ENCODE data around the gene TRIP12. TPM values are rescaled to one million over a fixed set of nuclear protein-coding genes. Genes with fewer than 3 reads are reported as not detected.

TRIP12 gene
- total and polyA plus RNA-seq, 2 donors (not counting 3 experiments of a cell fraction or from before 2014, with no cell fraction given): 53.8 to 278 TPM

GRCh38 chr2:229943171-229943570 lies 21.4 kb upstream of the TRIP12 start:
- FAIRE-seq: no peak
- H3K4me3 ChIP-seq (replicated peaks in 1 of 3; ENCODE audit: insufficient read depth in 1 of 3, low read depth in 1 of 3, low read length in 3 of 3): no peak overlapping the region
- no peaks in the 10 kb centered on the region for H3K36me3 ChIP-seq (ENCODE audit: control insufficient read depth in 2 of 2, extremely low read depth in 1 of 2, insufficient read depth in 2 of 2, low read length in 2 of 2)
- no peak overlapping the region for H2AFZ ChIP-seq (ENCODE audit: low read depth, low read length)
- no TSS peak for BruUV-seq (replicated peaks)
- peaks cover 3% of the 10 kb centered on the region for H3K4me1 ChIP-seq (ENCODE audit: control insufficient read depth, extremely low read depth, insufficient read depth, low read length)
- intact Hi-C loops (cut with micrococcal nuclease): no loop called here
- H3K9ac ChIP-seq (replicated peaks; ENCODE audit: extremely low read depth, insufficient read depth, low read length): no peak overlapping the region
- DNase-seq (ENCODE audit: low read depth, low spot score): no peak
- POLR2A ChIA-PET: no interaction called here
- no peaks in the 10 kb centered on the region for H4K20me1 ChIP-seq (replicated peaks; ENCODE audit: control insufficient read depth, extremely low read depth, insufficient read depth, low read length)
- no peaks in the 10 kb centered on the region for H3K9me3 ChIP-seq (replicated peaks; ENCODE audit: control insufficient read depth, insufficient read depth, low read length)
- TF ChIP-seq MAX (IDR thresholded peaks at IDR 0.05; ENCODE audit: insufficient read depth, insufficient read length) (no peak), POLR2AphosphoS5 (IDR thresholded peaks at IDR 0.05; ENCODE audit: insufficient read depth, low read depth, low read length) (no peak), POLR2A (IDR thresholded peaks at IDR 0.05; ENCODE audit: low read depth, low read length) (no peak)
- CTCF ChIA-PET: no interaction called here
- no peaks in the 10 kb centered on the region for H3K79me2 ChIP-seq (ENCODE audit: control insufficient read depth, insufficient read depth, low read length)
- no peak overlapping the region for H3K27ac ChIP-seq (ENCODE audit: insufficient read depth, low read depth, low read length)
- dilution Hi-C loops (cut with MboI; ENCODE audit: extremely low pct_ligation_motif_present, low sequenced_read_pairs): no loop called here
- no peak overlapping the region for H3K4me2 ChIP-seq (ENCODE audit: insufficient read depth, low read length)
- no peaks in the 10 kb centered on the region for H3K27me3 ChIP-seq (ENCODE audit: control insufficient read depth in 2 of 2, insufficient read depth in 2 of 2, low read length in 2 of 2)
- no peaks in the 10 kb centered on the region for H3K9me1 ChIP-seq (replicated peaks; ENCODE audit: control insufficient read depth, extremely low read depth, insufficient read depth, low read length)

- intact Hi-C loops (cut with micrococcal nuclease): no loop called here
- CTCF ChIA-PET: no interaction called here
Measured at GRCh38 chr2:229942671-229943070, 20.9 kb upstream of the TRIP12 start.

More at GRCh38 chr2:229942671-229943070, 20.9 kb upstream of the TRIP12 start:
- Histone ChIP-seq H3K4me2 (ENCODE audit: insufficient read depth, low read length) (no peak overlapping the region), H3K27ac (ENCODE audit: insufficient read depth, low read depth, low read length) (no peak overlapping the region), H3K9me3 (replicated peaks; ENCODE audit: control insufficient read depth, insufficient read depth, low read length) (no peaks in the 10 kb centered on the region), H3K27me3 (ENCODE audit: control insufficient read depth in 2 of 2, insufficient read depth in 2 of 2, low read length in 2 of 2) (no peaks in the 10 kb centered on the region), H3K9ac (replicated peaks; ENCODE audit: extremely low read depth, insufficient read depth, low read length) (no peak overlapping the region), H3K36me3 (ENCODE audit: control insufficient read depth in 2 of 2, extremely low read depth in 1 of 2, insufficient read depth in 2 of 2, low read length in 2 of 2) (no peaks in the 10 kb centered on the region), H3K4me3 (replicated peaks in 1 of 3; ENCODE audit: insufficient read depth in 1 of 3, low read depth in 1 of 3, low read length in 3 of 3) (no peak overlapping the region), H3K9me1 (replicated peaks; ENCODE audit: control insufficient read depth, extremely low read depth, insufficient read depth, low read length) (no peaks in the 10 kb centered on the region), H4K20me1 (replicated peaks; ENCODE audit: control insufficient read depth, extremely low read depth, insufficient read depth, low read length) (no peaks in the 10 kb centered on the region), H3K4me1 (ENCODE audit: control insufficient read depth, extremely low read depth, insufficient read depth, low read length) (peaks cover 3% of the 10 kb centered on the region), H3K79me2 (ENCODE audit: control insufficient read depth, insufficient read depth, low read length) (no peaks in the 10 kb centered on the region), H2AFZ (ENCODE audit: low read depth, low read length) (no peak overlapping the region)
- TF ChIP-seq POLR2A (IDR thresholded peaks at IDR 0.05; ENCODE audit: low read depth, low read length): no peak
- no peak for TF ChIP-seq MYC (IDR thresholded peaks at IDR 0.05; ENCODE audit: low read depth, low read length)
- FAIRE-seq (no peak), DNase-seq (ENCODE audit: low read depth, low spot score) (no peak)
- POLR2A ChIA-PET: no interaction called here
- dilution Hi-C loops (cut with MboI; ENCODE audit: extremely low pct_ligation_motif_present, low sequenced_read_pairs): no loop called here
- BruUV-seq (replicated peaks): no TSS peak
